ENCODE measurements around the gene NDUFB10.

NDUFB10 gene

GRCh38 chr16:2009791-2010510, 50.6 kb downstream of the NDUFB10 start, which contains the start of gene ZNF598:
Gene ZNF598 (minus strand): TSS chr16:2009821.
- peaks cover 38% of the 10 kb centered on the region for H3K36me3 ChIP-seq (ENCODE audit: insufficient read depth, insufficient read length, low read length)
- H3K9me3 ChIP-seq (ENCODE audit: insufficient read depth, low read length), result no peaks in the 10 kb centered on the region
- H3K4me1 ChIP-seq (ENCODE audit: insufficient read depth, insufficient read length), result peaks cover 20% of the 10 kb centered on the region
- no peaks in the 10 kb centered on the region for H3K27me3 ChIP-seq (ENCODE audit: insufficient read depth, insufficient read length)
- no peak for TF ChIP-seq YY1 (IDR thresholded peaks at IDR 0.05; ENCODE audit: insufficient read depth, insufficient read length)
- no peak for TF ChIP-seq ZNF274 (IDR thresholded peaks at IDR 0.05; ENCODE audit: low read depth, low read length)
- no peak for TF ChIP-seq SUZ12 (IDR thresholded peaks at IDR 0.05; ENCODE audit: extremely low read depth, insufficient read depth, insufficient read length)
- peak within 1 kb of the TSS; percentile 92 for H3K9ac ChIP-seq (ENCODE audit: insufficient read length, low read depth)
- peak; percentile 77 for DNase-seq (ENCODE audit: low read depth, low spot score)
- peak within 1 kb of the TSS; percentile 85 for H3K4me3 ChIP-seq (ENCODE audit: insufficient read length, low read depth)

All from NT2/D1 (cell line).